ENCODE data around the gene DDC.
A peak's percentile ranks its signal among the peaks of the same experiment; 100 is the strongest.

DDC gene

DNA sequence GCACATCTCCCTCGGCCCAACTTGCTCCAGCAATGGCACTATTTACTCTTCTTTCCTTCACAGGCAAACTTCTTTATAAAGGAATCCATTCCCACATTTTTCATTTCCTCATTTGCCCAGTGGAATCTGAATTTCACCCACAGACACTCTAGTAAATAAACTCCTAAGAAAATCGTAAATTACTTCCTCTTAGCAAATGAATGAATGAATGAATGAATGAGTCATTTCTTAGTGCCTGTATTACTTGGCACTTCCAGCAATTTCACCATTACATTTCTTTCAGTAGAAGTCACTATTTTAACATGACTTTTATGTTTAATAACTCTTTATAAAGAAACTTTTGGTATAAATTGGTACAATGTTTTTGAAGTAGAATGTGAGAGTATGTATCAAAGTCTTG, 55.7 kb downstream of the DDC start:
- DNase-seq = no peak

DNA sequence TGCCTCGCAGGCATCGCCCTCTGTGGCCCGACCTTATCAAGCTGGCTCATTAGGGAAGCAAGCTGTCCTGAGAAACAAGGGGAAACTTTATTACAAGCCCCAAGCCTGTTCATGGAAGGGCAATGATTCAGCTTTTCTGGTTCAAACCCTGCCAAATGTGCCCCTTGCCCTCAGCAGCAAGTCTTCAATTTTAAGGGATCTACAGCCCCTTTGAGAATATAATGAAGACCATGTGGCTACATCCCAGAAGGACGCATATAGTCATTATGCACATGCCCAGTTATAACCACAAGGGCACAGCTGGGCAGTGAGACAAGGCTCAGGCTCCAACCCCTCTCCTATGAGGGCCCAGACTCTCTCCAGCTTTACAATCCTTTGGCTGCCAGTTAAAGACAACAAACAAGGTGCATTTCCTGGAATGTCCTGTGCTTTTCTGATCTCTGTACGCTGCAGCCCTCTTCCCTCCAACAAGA, 56.7 kb downstream of the DDC start:
- DNase-seq = no peak

GRCh38 chr7:50507898-50508470, 57.2 kb downstream of the DDC start:
- DNase-seq = peak; percentile 73

- no peak for DNase-seq
Measured at GRCh38 chr7:50505553-50506210, 59.5 kb downstream of the DDC start.

- no peak for DNase-seq
Measured at GRCh38 chr7:50504646-50505546, 60.3 kb downstream of the DDC start.

DNA sequence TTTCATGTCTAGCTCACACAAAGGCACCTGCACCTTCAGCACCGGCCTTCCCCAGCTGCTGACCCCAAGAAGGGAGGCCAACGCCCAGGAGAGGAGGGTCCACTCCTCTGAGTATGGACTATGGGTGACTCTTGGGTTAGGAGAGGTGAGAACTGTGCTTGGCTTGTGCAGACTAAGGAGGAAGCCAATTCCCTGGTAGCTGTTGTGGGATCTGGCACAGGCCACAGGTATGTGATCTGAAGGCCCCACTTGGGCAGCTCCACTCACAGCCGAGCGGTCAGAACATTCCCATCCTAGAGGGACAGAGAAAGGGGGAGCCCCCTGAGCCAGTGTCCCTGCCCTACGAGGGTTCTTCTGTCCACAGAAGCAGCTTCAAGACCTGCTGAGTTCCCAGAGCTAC, 62.3 kb downstream of the DDC start:
- DNase-seq = no peak

DNA sequence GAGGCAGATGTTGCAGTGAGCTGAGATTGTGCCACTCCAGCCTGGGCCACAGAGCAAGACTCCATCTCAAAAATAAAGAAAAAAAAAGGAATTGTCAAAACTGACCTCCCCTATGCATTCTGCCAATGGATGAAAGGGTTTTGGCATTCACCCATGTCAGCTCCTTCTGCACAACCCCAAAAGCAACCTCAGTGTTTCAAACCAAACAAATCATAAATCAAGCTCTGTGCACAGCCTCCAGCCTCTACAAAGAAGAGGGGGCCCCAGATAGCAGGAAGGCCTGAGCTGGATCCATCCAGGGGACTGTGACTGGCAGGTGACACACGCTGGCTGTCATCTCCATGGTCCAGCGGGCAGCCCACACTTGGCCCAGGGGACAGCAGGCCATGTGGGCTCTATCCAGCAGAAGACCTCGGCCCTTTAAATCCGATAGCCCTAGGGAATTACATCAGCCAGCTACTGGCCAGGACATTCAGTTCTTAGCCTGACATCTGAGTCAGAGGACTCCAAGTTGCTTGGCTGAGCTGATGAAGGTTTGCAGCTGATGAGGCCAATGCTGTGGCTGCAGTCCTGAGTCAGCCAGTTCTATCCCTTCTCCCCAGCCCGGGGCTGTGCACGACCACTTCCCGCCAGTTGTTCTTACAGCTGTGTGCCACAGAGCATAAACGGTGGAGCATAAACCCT, 63.1 kb downstream of the DDC start:
- no peak for DNase-seq

DNA sequence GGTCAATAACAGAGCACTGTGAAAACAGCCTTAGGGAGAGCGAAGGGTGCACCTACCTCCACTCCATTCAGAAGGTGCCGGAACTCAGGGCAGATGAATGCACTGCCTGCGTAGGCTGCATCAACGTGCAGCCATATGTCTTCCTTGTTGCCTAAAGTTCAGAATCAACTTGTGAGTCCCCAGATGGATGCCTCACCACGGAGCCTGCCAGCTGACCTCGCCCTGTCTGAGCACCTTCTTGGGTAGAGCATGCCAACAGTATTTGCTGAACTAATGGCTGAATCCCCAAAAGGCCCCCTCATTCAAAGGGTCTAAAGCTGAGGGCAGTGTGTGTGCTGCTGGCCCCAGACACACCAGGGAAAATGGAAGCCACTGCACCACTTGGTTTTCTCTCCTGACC, 66.1 kb downstream of the DDC start:
- no peak for DNase-seq

DNA sequence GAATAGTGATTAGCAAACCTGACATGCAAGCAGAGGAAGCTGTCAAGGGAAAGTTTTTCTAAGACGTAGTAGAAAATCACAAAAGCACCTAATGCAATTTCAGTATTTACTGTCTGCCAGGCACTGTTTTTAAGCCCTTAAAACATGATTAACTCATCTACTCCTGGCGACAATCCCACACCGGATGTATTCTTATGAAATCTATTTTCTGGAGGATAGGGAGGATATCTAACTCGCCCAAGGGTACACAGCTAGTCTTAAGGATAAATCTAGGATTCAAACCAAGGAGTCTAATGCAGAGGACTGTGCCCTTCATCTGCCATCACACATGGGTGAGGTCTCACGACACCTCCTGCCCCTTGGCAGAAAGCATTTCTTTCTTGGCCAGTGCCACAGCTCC, 67.2 kb downstream of the DDC start:
- DNase-seq = no peak

DNA sequence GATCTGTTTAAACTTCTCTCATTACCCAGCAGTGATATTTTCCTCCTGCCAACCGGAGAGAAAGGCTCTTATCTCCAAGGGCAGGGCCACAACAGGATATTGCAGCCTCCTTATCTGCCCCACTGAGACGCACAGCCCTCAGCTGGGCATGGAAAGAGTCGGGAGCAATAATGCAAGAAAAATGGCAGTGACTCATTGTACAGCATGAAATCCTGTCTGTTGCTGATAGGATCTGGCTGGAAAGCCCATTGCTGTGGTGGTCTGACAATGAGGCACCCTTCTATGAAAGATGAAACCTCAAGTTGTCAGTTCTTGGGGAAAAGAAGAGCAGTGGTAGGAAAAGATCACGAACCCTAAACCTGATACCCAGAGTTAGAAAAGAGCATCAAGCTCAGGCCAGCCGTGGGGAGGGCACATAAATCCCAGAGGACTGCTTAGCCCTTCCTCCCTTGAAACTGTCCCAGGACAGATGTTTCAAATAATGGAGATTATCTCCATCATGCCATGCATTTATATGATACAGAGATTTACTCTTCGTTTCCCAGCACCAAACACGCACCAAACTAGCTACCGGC, 68.0 kb downstream of the DDC start:
- no peak for DNase-seq

DNA sequence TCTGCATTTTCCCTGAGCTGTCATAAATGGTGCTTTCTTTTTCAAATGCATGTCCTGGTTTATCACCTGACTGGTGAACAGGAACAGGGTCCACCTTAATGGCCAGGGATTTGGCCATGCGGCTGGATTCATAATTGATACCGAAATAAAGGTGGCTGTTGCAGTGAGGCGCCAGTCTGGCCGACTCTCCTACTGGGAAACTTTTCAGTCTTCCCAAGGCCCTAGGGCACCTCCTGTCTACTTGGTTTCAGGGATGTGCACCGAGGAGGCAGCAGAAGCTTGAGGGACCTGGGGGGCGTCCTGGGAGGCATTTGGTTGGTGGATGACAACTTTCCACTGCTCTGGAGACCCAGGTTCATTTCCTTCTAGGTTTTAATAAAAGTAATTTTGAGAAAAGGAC, 68.6 kb downstream of the DDC start:
- no peak for DNase-seq

GRCh38 chr7:50495746-50496145, 69.5 kb downstream of the DDC start:
- DNase-seq = no peak

GRCh38 chr7:50492770-50493519, 72.3 kb downstream of the DDC start:
- DNase-seq = no peak

- no peak for DNase-seq
Measured at GRCh38 chr7:50491943-50492342, 73.3 kb downstream of the DDC start.

- no peak for DNase-seq
Measured at GRCh38 chr7:50491209-50491608, 74.0 kb downstream of the DDC start.

- no peak for DNase-seq
Measured at GRCh38 chr7:50488379-50488778, 76.8 kb downstream of the DDC start.

DNA sequence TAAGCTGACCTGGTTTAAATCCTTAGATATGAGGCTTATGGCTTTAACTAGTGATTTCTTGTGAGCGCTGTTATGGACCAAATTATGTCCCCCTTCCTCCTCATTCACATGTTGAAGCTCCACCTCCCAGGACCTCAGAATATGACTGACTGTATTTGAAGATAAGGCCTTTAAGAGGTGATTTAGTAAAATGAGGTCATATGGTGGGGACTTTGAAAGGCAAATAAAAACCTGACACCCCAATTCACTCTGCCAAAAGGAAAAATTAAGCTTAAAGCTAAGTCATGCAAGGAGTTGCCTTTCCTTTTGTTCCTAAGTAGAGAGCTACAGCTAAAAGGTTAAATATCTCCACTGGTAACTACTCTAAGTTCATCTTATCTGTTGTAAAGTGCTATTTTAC, 78.7 kb downstream of the DDC start:
- no peak for DNase-seq

DNA sequence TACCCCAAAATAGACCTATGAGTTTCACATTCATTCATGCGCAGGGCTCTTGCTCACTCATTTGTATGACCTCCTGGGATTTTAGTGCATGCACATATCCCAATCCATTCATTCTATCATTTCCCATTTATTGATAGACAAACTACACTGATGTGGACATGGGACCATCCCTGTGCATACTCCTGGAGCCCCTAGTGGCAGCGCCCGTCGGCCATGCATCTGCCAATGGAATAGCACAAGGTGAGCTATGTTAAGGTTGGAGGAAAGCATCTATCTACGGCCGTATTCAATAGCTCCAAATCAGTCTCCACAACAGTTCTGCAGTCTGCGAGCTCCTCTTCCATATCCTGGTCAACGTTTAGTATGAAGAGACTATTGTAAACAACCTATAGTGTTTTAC, 83.3 kb downstream of the DDC start:
- DNase-seq = no peak

DNA sequence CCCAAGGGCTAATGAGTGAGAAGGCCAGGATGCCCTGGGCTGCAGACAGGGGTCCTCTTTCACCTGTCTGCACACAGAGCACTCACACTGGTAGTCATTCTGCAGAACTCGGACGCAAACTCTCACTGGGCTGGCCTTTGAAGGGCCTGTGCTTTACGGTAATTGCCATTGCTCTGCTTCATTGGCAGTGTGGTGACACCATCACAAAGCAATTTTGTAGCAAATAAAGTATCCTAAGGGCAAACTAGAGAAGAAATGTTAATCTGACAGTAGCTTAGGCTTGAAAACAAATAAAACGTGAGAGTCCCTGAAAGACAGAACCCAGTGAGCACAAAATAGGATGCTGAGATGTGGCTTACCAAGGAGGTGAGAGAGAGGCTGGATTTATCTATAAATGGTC, 84.4 kb downstream of the DDC start:
- DNase-seq = peak; percentile 69

GRCh38 chr7:50479743-50480517, 85.3 kb downstream of the DDC start:
- peak; percentile 93 for DNase-seq

DNA sequence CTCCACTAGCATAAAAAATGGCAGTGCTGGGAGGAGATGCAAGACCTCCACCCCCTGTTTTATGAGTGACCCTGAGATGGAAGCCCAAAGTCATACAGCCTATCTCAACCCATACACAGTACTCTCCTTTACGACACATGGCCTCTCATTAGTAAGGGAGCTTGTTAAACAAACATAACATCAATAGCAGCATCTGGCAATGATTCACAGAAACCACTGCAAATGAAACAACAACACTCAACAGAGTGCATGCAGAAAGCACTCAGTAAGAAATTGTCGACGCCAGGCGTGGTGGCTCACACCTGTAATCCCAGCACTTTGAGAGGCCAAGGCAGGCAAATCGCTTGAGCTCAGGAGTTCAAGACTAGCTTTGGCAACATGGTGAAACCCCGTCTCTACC, 87.6 kb downstream of the DDC start:
- DNase-seq = peak; percentile 13

All from DMS79 treated with DMSO at 0.1 percent for 48 hours (cell line).